ENCODE data around the gene GDAP2.

GRCh38 chr1:117836069-117836468 lies 93.4 kb downstream of the GDAP2 start:
- TF ChIP-seq CTCF (IDR thresholded peaks at IDR 0.05; ENCODE audit: low read depth, low read length, missing input control), result no peak
- TF ChIP-seq MAX (IDR thresholded peaks at IDR 0.05), result no peak
